Psoas muscle (tissue), 8 donors: ENCODE data around the gene PPFIA1. TPM values are rescaled to one million over a fixed set of nuclear protein-coding genes. Genes with fewer than 3 reads are reported as not detected.

Experiments used
- ATAC-seq, 4 donors: fragments of 200-7000 bp; cut with Tn5 transposase; one replicate each; pipeline ENCODE4 v1.9.1; 2020; ENCODE audit warnings: moderate library complexity in 3 of 4, mild to moderate bottlenecking in 2 of 4
- DNase-seq, 2 donors: peaks; one replicate each; pipeline ENCODE4 v3.0.0-alpha.2; 2020
- H3K27ac ChIP-seq: fragments of 200-600 bp; one replicate; pipeline ENCODE4 v1.8.0; 2022
- H3K27me3 ChIP-seq, 3 donors: fragments of 200-600 bp in 1 of 3; one replicate each; pipeline versions ENCODE4 v1.6.1 to v1.8.0; 2013 to 2022; ENCODE audit warnings: low read length in 2 of 3, mild to moderate bottlenecking in 2 of 3, moderate library complexity in 1 of 3; ENCODE audit not compliant: insufficient read depth in 3 of 3
- H3K36me3 ChIP-seq, 2 donors: fragments of 200-600 bp in 1 of 2; one replicate each; pipeline versions ENCODE4 v1.6.1 to v1.8.0; 2013 to 2022; ENCODE audit warnings: low read depth in 1 of 2, mild to moderate bottlenecking in 1 of 2, moderate library complexity in 1 of 2; ENCODE audit not compliant: insufficient read depth in 1 of 2
- H3K4me1 ChIP-seq: fragments of 200-600 bp; one replicate; pipeline ENCODE4 v1.8.0; 2022
- H3K4me3 ChIP-seq: fragments of 200-600 bp; one replicate; pipeline ENCODE4 v1.8.0; 2022; ENCODE audit warnings: mild to moderate bottlenecking
- H3K9me3 ChIP-seq: fragments of 200-600 bp; one replicate; pipeline ENCODE4 v1.8.0; 2022
- CTCF ChIP-seq: fragments of 200-600 bp; IDR thresholded peaks from one replicate; pipeline ENCODE4 v1.8.0; 2022; ENCODE audit warnings: antibody characterized with exemption
- WGBS, 3 donors: extraction: QIAGEN DNeasy Blood & Tissue Kit; methylation state at CpG; one replicate each; pipeline versions ENCODE4 v1.1.6 to v1.1.7; 2013; 5-methylcytosine and 5-hydroxymethylcytosine counted together
- intact Hi-C, 2 donors: fragments of 100-400 bp; cut with DNase I; formaldehyde crosslinking; loops; one replicate each; pipeline versions ENCODE4 v1.11.0 to v1.14.2; 2022
- polyA plus RNA-seq, 3 donors: library from polyadenylated mRNA; stranded (reverse); fragments of 200-250 nt; gene quantifications; one replicate each; pipeline ENCODE4 v1.2.3, GENCODE V29; 2013
- total RNA-seq, 4 donors: library from RNA; stranded (reverse); fragmentation: NEBNext Ultra II Directional in 2 of 4; extraction: Animal tissue kit (Norgen Biotek cat#: 25700) in 2 of 4; gene quantifications; one replicate each; pipeline versions ENCODE4 v1.2.1 to v1.2.4, GENCODE V29; 2021 to 2023
- donor health status: healthy with polysubstance abuse.
- donor health status: DM: no; HTN: no; CAD: no; lungs with moderate emphysema.
- donor health status: Bipolar disorder and iron deficiency.
- donor health status: healthy.
- donor health status: DM: yes; HTN: yes; CAD: no.
- donor health status: DM: no; HTN: no; CAD: no.
- donor health status: DM: no; HTN: no; CAD: no.
- donor health status: DM: yes; HTN: yes; CAD: no.

PPFIA1 gene
- total and polyA plus RNA-seq, 7 donors: 16.7 to 49.5 (median 34.3) TPM

GRCh38 chr11:70319396-70320076 is 49.0 kb downstream of the PPFIA1 start:
- no peak for ATAC-seq
- DNase-seq: no peak
- TF ChIP-seq CTCF: no peak
- no peaks in the 10 kb centered on the region for H3K4me1 ChIP-seq
- intact Hi-C loops: no loop called here
- no peak overlapping the region for H3K4me3 ChIP-seq
- H3K27me3 ChIP-seq: no peaks in the 10 kb centered on the region
- WGBS, 3 donors: 83 to 90% (median 88%) methylated on average over 10 of the region's 10 CpGs
- peaks cover 2 to 24% of the 10 kb centered on the region in 2 donors for H3K36me3 ChIP-seq
- no peaks in the 10 kb centered on the region for H3K9me3 ChIP-seq
- no peak overlapping the region for H3K27ac ChIP-seq

- peaks cover 7% of the 10 kb centered on the region for H3K4me1 ChIP-seq
- no peak for DNase-seq
- no peak for TF ChIP-seq CTCF
- peaks cover 2 to 52% of the 10 kb centered on the region in 2 donors for H3K36me3 ChIP-seq
- WGBS, 3 donors: 94 to 100% (median 100%) methylated on average over 2 of the region's 2 CpGs
- no peak overlapping the region for H3K4me3 ChIP-seq
- intact Hi-C loops: no loop called here
- H3K27ac ChIP-seq: no peak overlapping the region
- H3K27me3 ChIP-seq: no peaks in the 10 kb centered on the region
- H3K9me3 ChIP-seq: no peaks in the 10 kb centered on the region
- ATAC-seq: no peak
Observed at GRCh38 chr11:70322666-70323065, 52.2 kb downstream of the PPFIA1 start.

GRCh38 chr11:70323806-70324205 is 53.3 kb downstream of the PPFIA1 start:
- ATAC-seq (peak in 2 of 4 donors; percentile 33 to 41), DNase-seq (no peak)
- no peak overlapping the region for H3K4me3 ChIP-seq
- WGBS, 3 donors: 85 to 88% (median 87%) methylated on average over 1 of the region's 1 CpG
- no peak for TF ChIP-seq CTCF
- peaks cover 7% of the 10 kb centered on the region for H3K4me1 ChIP-seq
- peaks cover 1 to 59% of the 10 kb centered on the region in 2 donors for H3K36me3 ChIP-seq
- no peak overlapping the region for H3K27ac ChIP-seq
- H3K27me3 ChIP-seq: no peaks in the 10 kb centered on the region
- H3K9me3 ChIP-seq: no peaks in the 10 kb centered on the region
- intact Hi-C loops: no loop called here

GRCh38 chr11:70324376-70325115 is 54.1 kb downstream of the PPFIA1 start:
- peaks cover 0 to 62% of the 10 kb centered on the region in 2 donors for H3K36me3 ChIP-seq
- ATAC-seq (no peak), DNase-seq (no peak)
- H3K4me1 ChIP-seq: peaks cover 7% of the 10 kb centered on the region
- WGBS, 3 donors: 88 to 90% (median 89%) methylated on average over 10 of the region's 10 CpGs
- H3K27ac ChIP-seq: no peak overlapping the region
- no peaks in the 10 kb centered on the region for H3K9me3 ChIP-seq
- intact Hi-C loops: no loop called here
- no peaks in the 10 kb centered on the region for H3K27me3 ChIP-seq
- no peak for TF ChIP-seq CTCF
- no peak overlapping the region for H3K4me3 ChIP-seq
